Neural progenitor cell (in vitro differentiated cells): Measurements from ENCODE around the gene BLCAP.

Experiments
- EZH2 ChIP-seq: fragments of 200-600 bp; sonication (generic); IDR thresholded peaks from 2 replicates; pipeline ENCODE4 v1.6.1; 2017; ENCODE audit warnings: antibody characterized with exemption, mild to moderate bottlenecking, moderate library complexity
- TF ChIP-seq, protein P1 (sequence below): fragments of 200-600 bp; sonication (generic); IDR thresholded peaks from 2 replicates; pipeline ENCODE4 v1.5.1; 2017; ENCODE audit warnings: antibody characterized with exemption, mild to moderate bottlenecking

GRCh38 chr20:37526839-37527637 is 638 bp downstream of the BLCAP start:
- TF ChIP-seq, protein P1, sequence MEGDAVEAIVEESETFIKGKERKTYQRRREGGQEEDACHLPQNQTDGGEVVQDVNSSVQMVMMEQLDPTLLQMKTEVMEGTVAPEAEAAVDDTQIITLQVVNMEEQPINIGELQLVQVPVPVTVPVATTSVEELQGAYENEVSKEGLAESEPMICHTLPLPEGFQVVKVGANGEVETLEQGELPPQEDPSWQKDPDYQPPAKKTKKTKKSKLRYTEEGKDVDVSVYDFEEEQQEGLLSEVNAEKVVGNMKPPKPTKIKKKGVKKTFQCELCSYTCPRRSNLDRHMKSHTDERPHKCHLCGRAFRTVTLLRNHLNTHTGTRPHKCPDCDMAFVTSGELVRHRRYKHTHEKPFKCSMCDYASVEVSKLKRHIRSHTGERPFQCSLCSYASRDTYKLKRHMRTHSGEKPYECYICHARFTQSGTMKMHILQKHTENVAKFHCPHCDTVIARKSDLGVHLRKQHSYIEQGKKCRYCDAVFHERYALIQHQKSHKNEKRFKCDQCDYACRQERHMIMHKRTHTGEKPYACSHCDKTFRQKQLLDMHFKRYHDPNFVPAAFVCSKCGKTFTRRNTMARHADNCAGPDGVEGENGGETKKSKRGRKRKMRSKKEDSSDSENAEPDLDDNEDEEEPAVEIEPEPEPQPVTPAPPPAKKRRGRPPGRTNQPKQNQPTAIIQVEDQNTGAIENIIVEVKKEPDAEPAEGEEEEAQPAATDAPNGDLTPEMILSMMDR, result no peak
- TF ChIP-seq EZH2, result no peak
